Left cardiac atrium (tissue), 2 donors: ENCODE measurements around the gene PWP2. TPM values are rescaled to one million over a fixed set of nuclear protein-coding genes. Genes with fewer than 3 reads are reported as not detected.

ENCODE experiments used
- total RNA-seq, 2 donors: library from RNA; stranded (reverse); fragmentation: NEBNext Ultra II Directional; extraction: Animal tissue kit (Norgen Biotek cat#: 25700); gene quantifications; one replicate each; pipeline ENCODE4 v1.2.1, GENCODE V29; 2021
- donor health status: DM: no; HTN: yes; CAD: no; lungs with severe emphysema.
- donor health status: DM: yes; HTN: yes; CAD: no.

The PWP2 gene
- total RNA-seq, 2 donors from 2014 or later, result 1.2 to 7.0 TPM

Other genes with a start within 250 kb of the PWP2 start
- gene AGPAT3, start 242.2 kb upstream of the PWP2 start, total RNA-seq, result 10 to 100 TPM; 65.1 to 69.4 TPM
- 10 to 100 TPM; 17.0 to 24.9 TPM for gene TRAPPC10, start 95.1 kb upstream of the PWP2 start, total RNA-seq
- gene GATD3, start 26.3 kb downstream of the PWP2 start, total RNA-seq, result 10 to 100 TPM in 1 of 2 donors, 1 to 10 TPM in 1; 8.9 to 75.9 TPM
- 1 to 10 TPM; 6.1 to 6.4 TPM for gene ICOSLG, start 133.5 kb downstream of the PWP2 start, total RNA-seq
- not detected for gene DNMT3L, start 154.5 kb downstream of the PWP2 start, total RNA-seq
- under 1 TPM in 1 of 2 donors, not detected in 1; 0.08 TPM for gene AIRE, start 178.5 kb downstream of the PWP2 start, total RNA-seq
- 10 to 100 TPM; 58.8 to 67.2 TPM for gene PFKL, start 192.7 kb downstream of the PWP2 start, total RNA-seq
- gene CFAP410, start 232.0 kb downstream of the PWP2 start, total RNA-seq, result 10 to 100 TPM; 16.4 to 21.8 TPM
- gene TRPM2, start 246.2 kb downstream of the PWP2 start, total RNA-seq, result 1 to 10 TPM; 2.9 to 5.1 TPM